ENCODE measurements around the gene COL23A1.

COL23A1 gene

DNA sequence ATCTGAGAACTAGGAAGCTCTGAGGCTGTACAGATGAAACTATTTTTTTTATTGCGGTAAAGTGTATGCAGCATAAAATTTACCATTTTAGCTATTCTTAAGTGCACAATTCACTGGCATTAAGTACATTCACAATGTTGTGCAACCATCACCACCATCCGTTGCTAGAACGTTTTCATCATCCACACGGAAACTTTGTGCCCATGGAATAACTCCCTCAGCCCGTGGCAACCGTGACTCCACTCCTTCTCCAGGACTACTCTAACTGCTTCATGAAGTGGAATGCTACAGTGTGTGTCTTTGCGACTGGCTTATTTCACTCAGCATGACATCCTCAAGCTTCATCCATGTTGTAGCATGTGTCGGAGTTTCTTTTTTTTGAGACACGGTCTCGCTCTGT, 57.1 kb downstream of the COL23A1 start:
- TF ChIP-seq, protein P1, sequence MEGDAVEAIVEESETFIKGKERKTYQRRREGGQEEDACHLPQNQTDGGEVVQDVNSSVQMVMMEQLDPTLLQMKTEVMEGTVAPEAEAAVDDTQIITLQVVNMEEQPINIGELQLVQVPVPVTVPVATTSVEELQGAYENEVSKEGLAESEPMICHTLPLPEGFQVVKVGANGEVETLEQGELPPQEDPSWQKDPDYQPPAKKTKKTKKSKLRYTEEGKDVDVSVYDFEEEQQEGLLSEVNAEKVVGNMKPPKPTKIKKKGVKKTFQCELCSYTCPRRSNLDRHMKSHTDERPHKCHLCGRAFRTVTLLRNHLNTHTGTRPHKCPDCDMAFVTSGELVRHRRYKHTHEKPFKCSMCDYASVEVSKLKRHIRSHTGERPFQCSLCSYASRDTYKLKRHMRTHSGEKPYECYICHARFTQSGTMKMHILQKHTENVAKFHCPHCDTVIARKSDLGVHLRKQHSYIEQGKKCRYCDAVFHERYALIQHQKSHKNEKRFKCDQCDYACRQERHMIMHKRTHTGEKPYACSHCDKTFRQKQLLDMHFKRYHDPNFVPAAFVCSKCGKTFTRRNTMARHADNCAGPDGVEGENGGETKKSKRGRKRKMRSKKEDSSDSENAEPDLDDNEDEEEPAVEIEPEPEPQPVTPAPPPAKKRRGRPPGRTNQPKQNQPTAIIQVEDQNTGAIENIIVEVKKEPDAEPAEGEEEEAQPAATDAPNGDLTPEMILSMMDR (IDR thresholded peaks at IDR 0.05) = no peak
- no peak for DNase-seq (ENCODE audit: low spot score)
- H3K27ac ChIP-seq = no peak overlapping the region
- H3K4me3 ChIP-seq = no peak overlapping the region

DNA sequence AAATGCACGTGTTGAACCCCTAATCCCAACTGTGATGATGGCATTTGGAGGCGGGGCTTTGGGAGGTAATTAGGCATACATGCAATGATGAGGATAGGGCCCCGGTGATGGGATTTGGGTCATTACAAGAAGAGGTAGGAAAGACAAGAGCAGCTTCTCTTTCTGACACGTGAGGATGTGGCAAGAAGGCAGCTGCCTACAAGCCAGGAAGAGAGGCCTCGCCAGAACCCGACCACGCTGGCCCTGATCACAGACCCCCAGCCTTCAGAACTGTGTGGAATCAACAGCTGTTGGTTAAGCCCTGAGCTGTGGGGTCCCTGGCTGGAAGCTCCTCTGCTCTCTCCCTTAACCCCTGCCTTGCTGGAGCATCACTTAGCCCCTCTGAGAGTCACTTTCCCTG, 57.5 kb downstream of the COL23A1 start:
- DNase-seq (ENCODE audit: low spot score) = no peak
- TF ChIP-seq, protein P1 (IDR thresholded peaks at IDR 0.05) = no peak
- Histone ChIP-seq H3K27ac (no peak overlapping the region), H3K4me3 (no peak overlapping the region)

DNA sequence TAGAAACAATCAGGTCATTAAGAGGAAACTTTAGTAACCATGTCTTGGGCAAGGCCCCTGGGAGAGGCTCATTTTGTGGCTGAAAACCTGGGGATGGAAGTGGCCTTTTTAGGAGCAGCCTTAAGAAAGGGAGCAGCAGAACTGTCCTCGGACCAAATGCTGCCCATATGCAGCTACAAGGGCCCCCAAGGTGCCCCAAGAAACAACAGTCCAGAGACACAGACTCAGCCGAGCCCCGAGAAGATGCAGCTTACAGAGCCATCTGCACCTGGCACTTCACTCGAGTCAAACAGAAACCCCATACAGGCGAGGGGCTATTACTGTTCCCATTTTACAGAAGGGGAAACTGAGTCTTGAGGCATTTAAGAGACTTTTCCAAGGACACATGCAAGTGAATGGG, 58.0 kb downstream of the COL23A1 start:
- TF ChIP-seq, protein P1 (IDR thresholded peaks at IDR 0.05) = no peak
- DNase-seq (ENCODE audit: low spot score) = no peak
- Histone ChIP-seq H3K27ac (no peak overlapping the region), H3K4me3 (no peak overlapping the region)

DNA sequence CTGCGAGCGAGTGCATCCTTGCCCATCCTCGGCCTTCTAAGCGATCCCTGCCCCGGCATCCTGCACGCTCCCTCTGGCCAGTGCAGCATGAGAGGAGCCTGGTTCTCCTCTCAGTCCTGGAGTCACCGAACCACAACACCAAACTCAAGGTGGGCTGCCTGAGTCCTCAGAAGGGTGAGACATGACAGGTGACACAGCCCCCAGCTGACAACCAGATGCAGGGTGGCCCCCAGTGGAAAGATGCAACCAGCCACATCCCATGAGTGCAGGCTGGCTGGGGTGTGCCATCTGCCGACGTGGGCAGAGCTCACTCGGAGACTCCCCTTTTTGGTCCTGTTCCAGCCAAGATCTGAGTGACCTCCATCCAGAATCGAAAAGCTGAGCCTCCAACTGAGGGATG, 58.4 kb downstream of the COL23A1 start:
- H3K27ac ChIP-seq = no peak overlapping the region
- H3K4me3 ChIP-seq = no peak overlapping the region
- DNase-seq (ENCODE audit: low spot score) = no peak
- TF ChIP-seq, protein P1 (IDR thresholded peaks at IDR 0.05) = no peak

DNA sequence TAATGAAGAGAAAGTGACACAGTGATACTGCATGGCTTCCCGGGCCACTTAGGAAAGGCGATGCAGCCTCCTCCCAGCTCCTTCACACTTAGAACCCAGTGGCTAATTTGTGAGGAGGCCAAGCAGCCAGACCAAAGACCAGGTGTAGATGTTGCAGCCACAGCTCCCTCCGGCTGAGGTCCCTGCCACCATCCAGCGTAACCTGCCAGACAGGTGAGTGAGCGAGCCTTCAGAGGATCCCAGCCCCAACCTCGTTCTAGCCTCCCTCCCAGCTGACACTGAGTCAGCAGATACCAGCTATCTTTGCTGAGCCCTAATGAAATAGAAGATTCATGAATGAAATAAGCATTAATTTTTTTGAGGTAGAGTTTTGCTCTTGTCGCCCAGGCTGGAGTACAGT, 59.7 kb downstream of the COL23A1 start:
- DNase-seq (ENCODE audit: low spot score) = no peak
- TF ChIP-seq, protein P1 (IDR thresholded peaks at IDR 0.05) = no peak
- Histone ChIP-seq H3K4me3 (no peak overlapping the region), H3K27ac (no peak overlapping the region)

DNA sequence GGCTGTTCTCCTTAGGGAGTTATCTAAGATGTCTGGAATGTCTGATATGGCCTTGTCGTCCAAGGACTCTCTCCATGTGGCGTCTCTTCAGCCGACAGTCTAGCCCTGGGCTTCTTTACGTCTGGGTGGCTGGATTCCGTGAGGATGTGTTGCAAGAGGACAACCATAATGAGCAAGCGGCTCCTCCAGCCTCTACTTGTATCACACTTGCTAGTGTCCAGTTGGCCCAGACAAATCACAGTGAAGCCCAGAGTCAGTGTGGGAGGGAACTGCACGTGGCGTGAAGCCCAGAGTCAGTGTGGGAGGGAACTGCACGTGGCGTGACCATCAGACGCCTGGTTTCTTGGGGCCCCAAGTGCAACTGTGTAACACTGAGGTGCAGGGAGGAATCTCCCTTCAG, 61.1 kb downstream of the COL23A1 start:
- TF ChIP-seq, protein P1 (IDR thresholded peaks at IDR 0.05) = no peak
- DNase-seq (ENCODE audit: low spot score) = no peak
- Histone ChIP-seq H3K4me3 (no peak overlapping the region), H3K27ac (no peak overlapping the region)

DNA sequence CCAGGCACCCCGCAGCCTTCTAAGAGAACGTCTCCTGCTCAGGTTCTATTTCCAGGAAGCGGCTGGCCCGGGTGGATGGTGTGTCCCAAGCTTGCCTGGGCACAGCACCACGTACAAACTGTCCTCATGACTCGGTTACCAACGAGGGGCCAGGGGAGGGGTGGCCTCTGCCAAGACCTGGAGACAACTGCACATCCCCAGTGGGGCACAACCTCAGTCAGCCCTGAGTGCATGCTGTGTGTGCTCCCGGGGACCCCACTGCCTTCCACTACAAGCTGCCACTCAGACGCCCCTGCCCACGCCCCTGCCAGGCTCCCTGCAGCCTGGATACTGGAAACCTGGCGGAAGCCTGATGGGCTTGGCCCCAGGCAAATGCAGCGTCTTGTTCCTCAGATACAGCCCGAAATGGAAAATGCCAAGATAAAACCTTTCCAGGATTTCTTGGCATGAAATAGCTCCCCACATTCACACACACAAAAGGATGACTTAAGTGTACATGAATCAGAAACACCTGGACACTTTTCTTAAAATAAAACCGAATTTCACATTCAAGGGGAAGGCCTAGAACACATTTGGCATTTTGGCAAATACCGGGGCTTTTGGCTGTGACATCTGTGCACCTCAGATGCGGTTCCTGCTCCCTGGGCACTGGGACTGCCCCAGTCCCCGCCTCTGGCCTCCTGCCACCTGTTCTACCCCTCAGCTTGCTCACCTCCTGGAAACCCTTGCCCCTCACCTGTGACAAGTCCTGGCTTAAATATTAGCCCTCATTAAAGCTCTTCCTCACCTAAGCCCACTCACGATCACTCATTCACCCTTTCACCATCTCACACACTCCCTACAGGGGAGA, 62.5 kb downstream of the COL23A1 start:
- TF ChIP-seq, protein P1 (IDR thresholded peaks at IDR 0.05) = no peak
- no peak for DNase-seq (ENCODE audit: low spot score)
- no peak overlapping the region for H3K27ac ChIP-seq
- no peak overlapping the region for H3K4me3 ChIP-seq
